K562 (cell line): ENCODE results near the gene PHC3. TPM values are rescaled to one million over a fixed set of nuclear protein-coding genes. Genes with fewer than 3 reads are reported as not detected.

Source experiments
- ATAC-seq: fragments of 200-7000 bp; cut with Tn5 transposase; 3 replicates; pipeline ENCODE4 v1.9.1; 2020; ENCODE audit warnings: moderate library complexity
- BruUV-seq: library from RNA; stranded (reverse); fragments of 400-500 nt; replicated peaks from 2 replicates; lab custom pipeline; 2021; lab: Mats Ljungman, UMichigan
- CTCF ChIA-PET: fragments of 300-600 bp; formaldehyde crosslinking; extraction: SDS; loops from one replicate; lab custom pipeline; 2021; ENCODE audit warnings: low intra/inter-chr PET ratio; lab: Yijun Ruan, JAX
- POLR2A ChIA-PET: fragments of 300-600, 350-650 bp; sonication (Branson Sonifier 250); formaldehyde crosslinking; extraction: SDS; loops from one replicate; lab custom pipeline; 2021; ENCODE audit warnings: antibody characterized with exemption, inconsistent platforms; lab: Yijun Ruan, JAX
- DNase-seq, 4 experiments: peaks; one replicate each; pipeline versions ENCODE4 v3.0.0 to v3.0.0-alpha.2; 2011 to 2018; ENCODE audit warnings: low spot score in 3 of 4, mixed read lengths in 3 of 4; ENCODE audit errors: extremely low read depth in 1 of 4
- FAIRE-seq: peaks from 2 replicates; lab custom pipeline; 2011; peaks lifted over from hg19 to GRCh38; lab: Jason Lieb, UNC
- H2AFZ ChIP-seq: 2 replicates; pipeline ENCODE4 v1.6.0; 2011; ENCODE audit warnings: low read depth, low read length, control low read depth, inconsistent platforms
- H3K27ac ChIP-seq: fragments of 200-600 bp; 3 replicates; pipeline ENCODE4 v1.8.0; 2011; ENCODE audit warnings: low read depth, mild to moderate bottlenecking, control low read depth, inconsistent platforms, low read length, moderate library complexity, mixed read lengths; ENCODE audit errors: extremely low read depth
- H3K27me3 ChIP-seq, 2 experiments: fragments of 300-600 bp in 1 of 2; 2 replicates in 1 of 2; 3 replicates in 1 of 2; pipeline versions ENCODE4 v1.6.0 to v1.8.0; 2011; ENCODE audit warnings: inconsistent platforms in 2 of 2, low read length in 2 of 2, mild to moderate bottlenecking in 1 of 2, mixed read lengths in 1 of 2, moderate library complexity in 1 of 2; ENCODE audit not compliant: control insufficient read depth in 2 of 2, insufficient read depth in 2 of 2
- H3K36me3 ChIP-seq: fragments of 300-600 bp; 3 replicates; pipeline ENCODE4 v1.8.0; 2011; ENCODE audit warnings: mild to moderate bottlenecking, low read length, inconsistent platforms; ENCODE audit not compliant: control insufficient read depth, insufficient read depth
- H3K4me1 ChIP-seq, 2 experiments: fragments of 200-600 bp in 1 of 2; replicated peaks in 1 of 2; 2 replicates in 1 of 2; 3 replicates in 1 of 2; pipeline versions ENCODE4 v1.5.1 to v1.8.0; 2011; ENCODE audit warnings: inconsistent platforms in 2 of 2, low read length in 2 of 2, mild to moderate bottlenecking in 1 of 2, mixed read lengths in 1 of 2, moderate library complexity in 1 of 2; ENCODE audit not compliant: control insufficient read depth in 2 of 2, insufficient read depth in 2 of 2
- H3K4me2 ChIP-seq: 2 replicates; pipeline ENCODE4 v1.6.1; 2011; ENCODE audit warnings: low read length, control low read depth, inconsistent platforms, mixed read lengths; ENCODE audit not compliant: insufficient read depth
- H3K4me3 ChIP-seq: fragments of 200-600 bp; sonication (generic), shearing (Covaris generic); 2 replicates; pipeline ENCODE4 v1.5.1; 2016; ENCODE audit warnings: control low read depth, inconsistent platforms
- H3K79me2 ChIP-seq: fragments of 200-600 bp; 3 replicates; pipeline ENCODE4 v1.8.0; 2011; ENCODE audit warnings: low read length, inconsistent platforms; ENCODE audit not compliant: control insufficient read depth, insufficient read depth
- H3K9ac ChIP-seq, 2 experiments: 2 replicates each; pipeline versions ENCODE4 v1.6.0 to v1.6.1; 2011; ENCODE audit warnings: low read depth in 2 of 2, low read length in 2 of 2, control low read depth in 1 of 2, inconsistent platforms in 1 of 2, mild to moderate bottlenecking in 1 of 2, mixed read lengths in 1 of 2; ENCODE audit not compliant: insufficient read depth in 1 of 2
- H3K9me1 ChIP-seq: one replicate; pipeline ENCODE4 v1.6.0; 2011; ENCODE audit warnings: inconsistent platforms, mild to moderate bottlenecking, low read length, moderate library complexity; ENCODE audit not compliant: control insufficient read depth, insufficient read depth
- H3K9me3 ChIP-seq: replicated peaks from 2 replicates; pipeline ENCODE4 v1.5.1; 2011; ENCODE audit warnings: low read depth, low read length, inconsistent platforms; ENCODE audit not compliant: control insufficient read depth, insufficient read depth
- H4K20me1 ChIP-seq: replicated peaks from 2 replicates; pipeline ENCODE4 v1.6.1; 2011; ENCODE audit warnings: low read length, inconsistent platforms, mixed read lengths; ENCODE audit not compliant: control insufficient read depth, insufficient read depth
- TEAD1 ChIP-seq, 2 experiments: fragments of 450-650 bp in 1 of 2; sonication (generic) in 1 of 2; formaldehyde crosslinking; IDR thresholded peaks; 2 replicates each; pipeline versions ENCODE4 v1.4.0 to v1.8.0; 2020 to 2022; ENCODE audit warnings: mild to moderate bottlenecking in 2 of 2, missing genetic modification reagents in 1 of 2
- WGBS: fragments of 100-300 bp; shearing (Covaris generic); methylation state at CpG from one replicate; pipeline ENCODE4 v1.1.6; 2016; ENCODE audit warnings: low coverage, mixed read lengths; ENCODE audit not compliant: insufficient coverage; ENCODE audit errors: missing lambda C conversion rate; 5-methylcytosine and 5-hydroxymethylcytosine counted together
- in situ Hi-C: fragments of 300-500 bp; cut with MboI; formaldehyde crosslinking; loops from 4 replicates; pipeline ENCODE4 v1.15.0; 2018; ENCODE audit warnings: inconsistent platforms, mixed read lengths
- intact Hi-C: fragments of 100-400 bp; cut with micrococcal nuclease; formaldehyde crosslinking; loops from 2 replicates; pipeline ENCODE4 v1.14.2; 2022
- polyA plus RNA-seq, 8 experiments: library from polyadenylated mRNA; depleted of rRNA in 4 of 8; stranded (reverse) in 5 of 8; unstranded in 3 of 8; fragments of >200 nt; fragmentation: Nextera tagmentation in 2 of 8; fragmentation: Illumina TruSeq in 1 of 8; extraction: Ambion mirVana in 2 of 8; extraction: Trizol in 1 of 8; gene quantifications; 2 replicates each; pipeline versions ENCODE4 v1.2.1 to v1.2.3, GENCODE V29; 2011 to 2014; ENCODE audit warnings: inconsistent platforms in 1 of 8, missing spikeins in 1 of 8
- total RNA-seq, 7 experiments: library from RNA; depleted of rRNA in 6 of 7; stranded (reverse); fragments of >200 nt in 6 of 7; fragmentation: Illumina TruSeq in 2 of 7; extraction: Trizol in 2 of 7; gene quantifications; 2 replicates each; pipeline versions ENCODE4 v1.2.1 to v1.2.3, GENCODE V29; 2011 to 2021; ENCODE audit warnings: low replicate concordance in 1 of 7
- TF ChIP-seq, protein P1 (sequence below): sonication (generic); formaldehyde crosslinking; IDR thresholded peaks from 2 replicates; pipeline ENCODE4 v1.8.0; 2022; ENCODE audit warnings: mild to moderate bottlenecking, missing genetic modification reagents, borderline replicate concordance

The PHC3 gene
- total and polyA plus RNA-seq, 9 of the 15 experiments (the other 6 are each of a cell fraction or from before 2014, with no cell fraction given): 3.1 to 21.6 (median 10.5) TPM

DNA sequence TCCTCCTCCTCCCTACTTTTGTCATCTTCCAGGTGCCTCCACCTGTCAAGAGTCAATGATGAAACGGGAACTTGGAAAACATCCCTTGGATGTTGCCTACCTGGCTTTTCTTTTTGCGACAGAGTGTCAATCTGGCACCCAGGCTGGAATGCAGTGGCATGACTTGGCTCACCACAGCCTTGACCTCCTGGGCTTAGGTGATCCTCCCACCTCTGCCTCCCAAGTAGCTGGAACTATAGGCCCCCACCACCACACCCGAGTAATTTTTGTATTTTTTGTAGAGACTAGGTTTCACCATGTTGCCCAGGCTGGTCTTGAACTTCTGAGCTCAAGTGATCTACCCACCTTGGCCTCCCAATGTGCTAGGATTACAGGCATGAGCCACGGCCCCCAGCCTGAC, 100.9 kb downstream of the PHC3 start:
- H3K9ac ChIP-seq: no peak overlapping the region
- CTCF ChIA-PET: no interaction called here
- H3K36me3 ChIP-seq: peaks cover 12% of the 10 kb centered on the region; the same call in 1 of the 3 replicates
- H3K4me1 ChIP-seq: peaks cover 0 to 10% of the 10 kb centered on the region in 2 experiments; a peak in 4 of 5 replicates
- DNase-seq: no peak
- WGBS: 53% methylated on average over 4 of the region's 4 CpGs
- POLR2A ChIA-PET: interaction anchor here (1.7 kb wide), 1 partner anchor 11 kb away, joined by 3 read pairs; no protein-coding TSS in a partner anchor
- no peaks in the 10 kb centered on the region for H4K20me1 ChIP-seq
- no peak overlapping the region for H3K4me2 ChIP-seq
- intact Hi-C loops: no loop called here
- TF ChIP-seq TEAD1 (CRISPR knock-in tag; IDR thresholded peaks at IDR 0.05): peak in 1 of 2 experiments; percentile 31; a peak in 1 of 4 replicates
- TF ChIP-seq, protein P1, sequence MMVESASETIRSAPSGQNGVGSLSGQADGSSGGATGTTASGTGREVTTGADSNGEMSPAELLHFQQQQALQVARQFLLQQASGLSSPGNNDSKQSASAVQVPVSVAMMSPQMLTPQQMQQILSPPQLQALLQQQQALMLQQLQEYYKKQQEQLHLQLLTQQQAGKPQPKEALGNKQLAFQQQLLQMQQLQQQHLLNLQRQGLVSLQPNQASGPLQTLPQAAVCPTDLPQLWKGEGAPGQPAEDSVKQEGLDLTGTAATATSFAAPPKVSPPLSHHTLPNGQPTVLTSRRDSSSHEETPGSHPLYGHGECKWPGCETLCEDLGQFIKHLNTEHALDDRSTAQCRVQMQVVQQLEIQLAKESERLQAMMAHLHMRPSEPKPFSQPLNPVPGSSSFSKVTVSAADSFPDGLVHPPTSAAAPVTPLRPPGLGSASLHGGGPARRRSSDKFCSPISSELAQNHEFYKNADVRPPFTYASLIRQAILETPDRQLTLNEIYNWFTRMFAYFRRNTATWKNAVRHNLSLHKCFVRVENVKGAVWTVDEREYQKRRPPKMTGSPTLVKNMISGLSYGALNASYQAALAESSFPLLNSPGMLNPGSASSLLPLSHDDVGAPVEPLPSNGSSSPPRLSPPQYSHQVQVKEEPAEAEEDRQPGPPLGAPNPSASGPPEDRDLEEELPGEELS (CRISPR knock-in tag): no peak
- no peak overlapping the region for H2AFZ ChIP-seq
- ATAC-seq: no peak
- no peaks in the 10 kb centered on the region for H3K9me1 ChIP-seq
- in situ Hi-C loops: no loop called here
- BruUV-seq: no TSS peak
- H3K27me3 ChIP-seq: no peaks in the 10 kb centered on the region
- no peaks in the 10 kb centered on the region for H3K79me2 ChIP-seq
- FAIRE-seq: no peak
- no peaks in the 10 kb centered on the region for H3K9me3 ChIP-seq
- no peak overlapping the region for H3K27ac ChIP-seq
- no peak overlapping the region for H3K4me3 ChIP-seq
